Activated CD4-positive, alpha-beta T cell treated with anti-CD3 and anti-CD28 coated beads, Interleukin-2, amount 10 ng/mL, durations not matched to agents 24 days and 14 days (primary cell): Measurements from ENCODE around the gene SBNO1. TPM values are rescaled to one million over a fixed set of nuclear protein-coding genes. Genes with fewer than 3 reads are reported as not detected.
"Not testable (repeated sequence)": the region's sequence is repeated elsewhere in the genome, so short reads cannot be mapped to it uniquely, and the experiment has no call there.

ENCODE experiments used
- DNase-seq: peaks from one replicate; pipeline ENCODE4 v3.0.0; 2022
- H3K27ac Mint-ChIP-seq: one replicate; pipeline ENCODE4 v1.8.0; 2022; ENCODE audit warnings: mild to moderate bottlenecking, mixed read lengths
- H3K27me3 Mint-ChIP-seq: one replicate; pipeline ENCODE4 v1.8.0; 2022; ENCODE audit warnings: mixed read lengths
- H3K36me3 Mint-ChIP-seq: one replicate; pipeline ENCODE4 v1.8.0; 2022; ENCODE audit warnings: low read depth, mild to moderate bottlenecking, mixed read lengths
- H3K4me1 Mint-ChIP-seq: one replicate; pipeline ENCODE4 v1.8.0; 2021; ENCODE audit warnings: mixed read lengths
- H3K4me3 Mint-ChIP-seq: one replicate; pipeline ENCODE4 v1.8.0; 2022; ENCODE audit warnings: mild to moderate bottlenecking, moderate library complexity, mixed read lengths
- H3K9me3 Mint-ChIP-seq: one replicate; pipeline ENCODE4 v1.8.0; 2021; ENCODE audit warnings: mixed read lengths
- intact Hi-C: fragments of 100-400 bp; cut with micrococcal nuclease; formaldehyde crosslinking; loops from one replicate; pipeline ENCODE4 v1.15.1; 2023
- total RNA-seq: library from RNA; stranded (reverse); gene quantifications from 2 replicates; pipeline ENCODE4 v1.2.3, GENCODE V29; 2022

The SBNO1 gene
- 54.2 and 56.1 TPM in 2 replicates for total RNA-seq

- Mint-ChIP-seq H3K4me3 (peak within 1 kb of the TSS; percentile 90), H3K4me1 (peaks cover 14% of the 10 kb centered on the region), H3K9me3 (no peaks in the 10 kb centered on the region), H3K27me3 (no peaks in the 10 kb centered on the region), H3K27ac (peak within 1 kb of the TSS; percentile 99), H3K36me3 (peaks cover 2% of the 10 kb centered on the region)
- peak; percentile 95 for DNase-seq
- intact Hi-C loops, result loop anchor here (1.0 to 10.0 kb wide), 11 partner anchors 20 to 838 kb away; partner anchors contain the start of genes ATP6V0A2, KMT5A, KNTC1 and MPHOSPH9
Measured at GRCh38 chr12:123364532-123365024, at the start of gene SBNO1. Gene SBNO1, minus strand, starts transcription at chr12:123364847. Its CDS starts 14,406 bp downstream, at chr12:123350441.

GRCh38 chr12:123410041-123410412 lies 45.4 kb upstream of the SBNO1 start:
- no peak for DNase-seq
- no peaks in the 10 kb centered on the region for H3K27me3 Mint-ChIP-seq
- intact Hi-C loops, result no loop called here

GRCh38 chr12:123409284-123410040 lies 44.8 kb upstream of the SBNO1 start:
- peaks cover 26% of the 10 kb centered on the region for H3K36me3 Mint-ChIP-seq
- H3K4me3 Mint-ChIP-seq, H3K27me3 Mint-ChIP-seq, H3K27ac Mint-ChIP-seq, H3K4me1 Mint-ChIP-seq, H3K9me3 Mint-ChIP-seq, DNase-seq, intact Hi-C loops: not testable (repeated sequence)

More at GRCh38 chr12:123410041-123410412, 45.4 kb upstream of the SBNO1 start:
- H3K9me3 Mint-ChIP-seq, result no peaks in the 10 kb centered on the region
- H3K4me3 Mint-ChIP-seq, result no peak overlapping the region
- H3K36me3 Mint-ChIP-seq, result peaks cover 23% of the 10 kb centered on the region
- no peak overlapping the region for H3K27ac Mint-ChIP-seq
- H3K4me1 Mint-ChIP-seq, result no peaks in the 10 kb centered on the region

- H3K27me3 Mint-ChIP-seq, intact Hi-C loops, DNase-seq, H3K4me3 Mint-ChIP-seq, H3K9me3 Mint-ChIP-seq, H3K4me1 Mint-ChIP-seq, H3K27ac Mint-ChIP-seq: not testable (repeated sequence)
- H3K36me3 Mint-ChIP-seq, result peaks cover 30% of the 10 kb centered on the region
Measured at GRCh38 chr12:123408619-123409018, 44.0 kb upstream of the SBNO1 start.

GRCh38 chr12:123407934-123408333 lies 43.3 kb upstream of the SBNO1 start:
- H3K9me3 Mint-ChIP-seq, H3K27ac Mint-ChIP-seq, DNase-seq, H3K4me1 Mint-ChIP-seq, H3K27me3 Mint-ChIP-seq, intact Hi-C loops, H3K4me3 Mint-ChIP-seq: not testable (repeated sequence)
- peaks cover 34% of the 10 kb centered on the region for H3K36me3 Mint-ChIP-seq

GRCh38 chr12:123407269-123407668 lies 42.6 kb upstream of the SBNO1 start:
- H3K27me3 Mint-ChIP-seq, H3K9me3 Mint-ChIP-seq, H3K27ac Mint-ChIP-seq, intact Hi-C loops, H3K4me3 Mint-ChIP-seq, H3K4me1 Mint-ChIP-seq, DNase-seq: not testable (repeated sequence)
- peaks cover 36% of the 10 kb centered on the region for H3K36me3 Mint-ChIP-seq

GRCh38 chr12:123404581-123404980 lies 39.9 kb upstream of the SBNO1 start:
- H3K9me3 Mint-ChIP-seq, result no peaks in the 10 kb centered on the region
- H3K27ac Mint-ChIP-seq, result no peak overlapping the region
- peaks cover 2% of the 10 kb centered on the region for H3K4me1 Mint-ChIP-seq
- DNase-seq, result no peak
- no peaks in the 10 kb centered on the region for H3K27me3 Mint-ChIP-seq
- H3K36me3 Mint-ChIP-seq, result peaks cover 33% of the 10 kb centered on the region
- no peak overlapping the region for H3K4me3 Mint-ChIP-seq
- intact Hi-C loops, result no loop called here

- Mint-ChIP-seq H3K4me3 (no peak overlapping the region), H3K27me3 (no peaks in the 10 kb centered on the region), H3K36me3 (peaks cover 41% of the 10 kb centered on the region), H3K9me3 (no peaks in the 10 kb centered on the region), H3K4me1 (peaks cover 2% of the 10 kb centered on the region), H3K27ac (no peak overlapping the region)
- intact Hi-C loops, result no loop called here
- no peak for DNase-seq
Measured at GRCh38 chr12:123401753-123402683, 37.4 kb upstream of the SBNO1 start.

GRCh38 chr12:123399255-123399617 lies 34.6 kb upstream of the SBNO1 start:
- intact Hi-C loops, result no loop called here
- Mint-ChIP-seq H3K9me3 (no peaks in the 10 kb centered on the region), H3K27me3 (no peaks in the 10 kb centered on the region), H3K4me3 (no peak overlapping the region), H3K27ac (no peak overlapping the region), H3K36me3 (peaks cover 55% of the 10 kb centered on the region), H3K4me1 (peaks cover 2% of the 10 kb centered on the region)
- no peak for DNase-seq

GRCh38 chr12:123398550-123399254 lies 34.1 kb upstream of the SBNO1 start:
- intact Hi-C loops, result no loop called here
- peaks cover 50% of the 10 kb centered on the region for H3K36me3 Mint-ChIP-seq

GRCh38 chr12:123398177-123398549 lies 33.5 kb upstream of the SBNO1 start:
- Mint-ChIP-seq H3K36me3 (peaks cover 50% of the 10 kb centered on the region), H3K4me3 (no peak overlapping the region), H3K27me3 (no peaks in the 10 kb centered on the region), H3K4me1 (peaks cover 2% of the 10 kb centered on the region), H3K27ac (no peak overlapping the region), H3K9me3 (no peaks in the 10 kb centered on the region)
- intact Hi-C loops, result no loop called here
- no peak for DNase-seq

More at GRCh38 chr12:123398550-123399254, 34.1 kb upstream of the SBNO1 start:
- peaks cover 2% of the 10 kb centered on the region for H3K4me1 Mint-ChIP-seq
- no peaks in the 10 kb centered on the region for H3K27me3 Mint-ChIP-seq
- no peaks in the 10 kb centered on the region for H3K9me3 Mint-ChIP-seq
- no peak overlapping the region for H3K27ac Mint-ChIP-seq
- DNase-seq, result no peak
- no peak overlapping the region for H3K4me3 Mint-ChIP-seq

- no peak overlapping the region for H3K4me3 Mint-ChIP-seq
- no peak for DNase-seq
- H3K9me3 Mint-ChIP-seq, result no peaks in the 10 kb centered on the region
- no peak overlapping the region for H3K27ac Mint-ChIP-seq
- H3K4me1 Mint-ChIP-seq, result peaks cover 3% of the 10 kb centered on the region
- H3K36me3 Mint-ChIP-seq, result peaks cover 50% of the 10 kb centered on the region
- intact Hi-C loops, result no loop called here
- no peaks in the 10 kb centered on the region for H3K27me3 Mint-ChIP-seq
Measured at GRCh38 chr12:123397400-123397799, 32.8 kb upstream of the SBNO1 start.

- Mint-ChIP-seq H3K27me3 (no peaks in the 10 kb centered on the region), H3K27ac (no peak overlapping the region), H3K36me3 (peaks cover 54% of the 10 kb centered on the region), H3K4me3 (no peak overlapping the region), H3K4me1 (peaks cover 3% of the 10 kb centered on the region), H3K9me3 (no peaks in the 10 kb centered on the region)
- intact Hi-C loops, result no loop called here
- no peak for DNase-seq
Measured at GRCh38 chr12:123396954-123397353, 32.3 kb upstream of the SBNO1 start.
